Measurements from ENCODE around the gene CDH26.

DNA sequence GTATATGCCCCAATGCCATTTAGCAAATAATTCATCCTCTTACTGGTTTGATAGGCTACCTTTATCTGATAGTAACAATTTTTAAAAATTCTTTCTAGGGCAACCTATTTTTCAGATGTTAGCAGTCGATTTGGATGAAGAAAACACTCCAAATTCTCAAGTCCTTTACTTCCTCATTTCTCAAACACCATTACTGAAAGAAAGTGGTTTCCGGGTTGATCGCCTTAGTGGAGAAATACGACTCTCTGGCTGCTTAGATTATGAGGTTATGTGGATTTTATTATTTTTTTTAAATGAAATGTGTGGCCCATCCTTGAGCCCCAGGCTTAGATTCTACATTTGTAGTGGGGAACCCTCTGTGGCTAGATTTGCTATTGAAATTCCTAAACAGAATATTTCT, 26.3 kb downstream of the CDH26 start:
- TF ChIP-seq, protein P1, sequence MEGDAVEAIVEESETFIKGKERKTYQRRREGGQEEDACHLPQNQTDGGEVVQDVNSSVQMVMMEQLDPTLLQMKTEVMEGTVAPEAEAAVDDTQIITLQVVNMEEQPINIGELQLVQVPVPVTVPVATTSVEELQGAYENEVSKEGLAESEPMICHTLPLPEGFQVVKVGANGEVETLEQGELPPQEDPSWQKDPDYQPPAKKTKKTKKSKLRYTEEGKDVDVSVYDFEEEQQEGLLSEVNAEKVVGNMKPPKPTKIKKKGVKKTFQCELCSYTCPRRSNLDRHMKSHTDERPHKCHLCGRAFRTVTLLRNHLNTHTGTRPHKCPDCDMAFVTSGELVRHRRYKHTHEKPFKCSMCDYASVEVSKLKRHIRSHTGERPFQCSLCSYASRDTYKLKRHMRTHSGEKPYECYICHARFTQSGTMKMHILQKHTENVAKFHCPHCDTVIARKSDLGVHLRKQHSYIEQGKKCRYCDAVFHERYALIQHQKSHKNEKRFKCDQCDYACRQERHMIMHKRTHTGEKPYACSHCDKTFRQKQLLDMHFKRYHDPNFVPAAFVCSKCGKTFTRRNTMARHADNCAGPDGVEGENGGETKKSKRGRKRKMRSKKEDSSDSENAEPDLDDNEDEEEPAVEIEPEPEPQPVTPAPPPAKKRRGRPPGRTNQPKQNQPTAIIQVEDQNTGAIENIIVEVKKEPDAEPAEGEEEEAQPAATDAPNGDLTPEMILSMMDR (conservative IDR thresholded peaks at IDR 0.05 in 1 of 2, IDR thresholded peaks at IDR 0.05 in 1 of 2; ENCODE audit: extremely low read depth in 1 of 2, insufficient read depth in 1 of 2, low read depth in 1 of 2, low read length in 2 of 2): no peak
- no peak for TF ChIP-seq EZH2 (IDR thresholded peaks at IDR 0.05; ENCODE audit: borderline replicate concordance, low read length)

Data from mammary epithelial cell (primary cell).